B cell (primary cell): ENCODE results near the gene FABP3. TPM values are rescaled to one million over a fixed set of nuclear protein-coding genes. Genes with fewer than 3 reads are reported as not detected.

Experiments used
- ATAC-seq: fragments of 200-7000 bp; cut with Tn5 transposase; one replicate; pipeline ENCODE4 v1.10.0; 2021; ENCODE audit warnings: low read depth, mild to moderate bottlenecking, moderate number of reproducible peaks, moderate library complexity
- CTCF ChIA-PET: fragments of 350-600 bp; sonication (Branson Sonifier 250); formaldehyde crosslinking; loops from one replicate; lab custom pipeline; 2021; ENCODE audit warnings: antibody characterized with exemption, inconsistent platforms; lab: Charles Lee
- POLR2A ChIA-PET: fragments of 350-600 bp; sonication (Branson Sonifier 250); formaldehyde crosslinking; loops from one replicate; lab custom pipeline; 2021; ENCODE audit warnings: antibody characterized with exemption; lab: Charles Lee
- DNase-seq: peaks from one replicate; pipeline ENCODE4 v3.0.0; 2013
- H2AFZ ChIP-seq: 2 replicates; pipeline ENCODE4 v1.6.1; 2012; ENCODE audit warnings: mild to moderate bottlenecking, low read depth, low read length; ENCODE audit not compliant: insufficient read depth, poor library complexity, severe bottlenecking
- H3K27ac ChIP-seq, 2 donors: 1 replicate in 1 of 2; 2 replicates in 1 of 2; pipeline ENCODE4 v1.5.1; 2012 to 2013; ENCODE audit warnings: low read length in 2 of 2, mild to moderate bottlenecking in 2 of 2, moderate library complexity in 1 of 2
- H3K27me3 ChIP-seq, 4 experiments: fragments of 200-600 bp in 1 of 4; sonication (generic) in 1 of 4; replicated peaks in 1 of 4; 1 replicate in 2 of 4; 2 replicates in 2 of 4; pipeline versions ENCODE4 v1.6.1 to v1.7.0; 2013 to 2016; ENCODE audit warnings: low read length in 3 of 4, mild to moderate bottlenecking in 2 of 4, mixed read lengths in 1 of 4, moderate library complexity in 1 of 4; ENCODE audit not compliant: insufficient read depth in 4 of 4, control insufficient read depth in 3 of 4; ENCODE audit errors: control extremely low read depth in 1 of 4
- H3K36me3 ChIP-seq, 2 experiments: replicated peaks in 1 of 2; 1 replicate in 1 of 2; 2 replicates in 1 of 2; pipeline versions ENCODE4 v1.6.1 to v1.7.1; 2013; ENCODE audit warnings: low read length in 1 of 2; ENCODE audit not compliant: insufficient read depth in 2 of 2, control insufficient read depth in 1 of 2; ENCODE audit errors: control extremely low read depth in 1 of 2, extremely low read depth in 1 of 2
- H3K4me1 ChIP-seq, 2 donors: fragments of 200-600 bp in 1 of 2; sonication (generic) in 1 of 2; 1 replicate in 1 of 2; 2 replicates in 1 of 2; pipeline versions ENCODE4 v1.5.1 to v1.6.1; 2013 to 2017; ENCODE audit warnings: low read length in 2 of 2; ENCODE audit not compliant: control insufficient read depth in 2 of 2, insufficient read depth in 2 of 2
- H3K4me2 ChIP-seq: replicated peaks from 2 replicates; pipeline ENCODE3; 2012; ENCODE audit warnings: mild to moderate bottlenecking, low read depth, low read length; ENCODE audit not compliant: poor library complexity, severe bottlenecking
- H3K4me3 ChIP-seq, 5 experiments: fragments of 200-600 bp in 1 of 5; sonication (generic) in 1 of 5; 1 replicate in 3 of 5; 2 replicates in 2 of 5; pipeline versions ENCODE4 v1.5.1 to v1.7.0; 2011 to 2016; ENCODE audit warnings: low read length in 4 of 5, mild to moderate bottlenecking in 4 of 5, low read depth in 2 of 5, control low read depth in 1 of 5, moderate library complexity in 1 of 5; ENCODE audit not compliant: insufficient read depth in 1 of 5; ENCODE audit errors: control extremely low read depth in 1 of 5, extremely low read depth in 1 of 5
- H3K79me2 ChIP-seq: fragments of 200-600 bp; sonication (generic); one replicate; pipeline ENCODE4 v1.6.0; 2016; ENCODE audit warnings: low read length; ENCODE audit not compliant: control insufficient read depth, insufficient read depth
- H3K9ac ChIP-seq: fragments of 200-600 bp; sonication (generic); 2 replicates; pipeline ENCODE4 v1.6.1; 2017; ENCODE audit warnings: mild to moderate bottlenecking, low read length, moderate library complexity
- H3K9me3 ChIP-seq, 3 donors: one replicate each; pipeline versions ENCODE4 v1.6.1 to v1.7.1; 2013; ENCODE audit warnings: low read length in 2 of 3; ENCODE audit not compliant: control insufficient read depth in 2 of 3, insufficient read depth in 1 of 3; ENCODE audit errors: control extremely low read depth in 1 of 3
- H4K20me1 ChIP-seq: 2 replicates; pipeline ENCODE4 v1.6.0; 2012; ENCODE audit warnings: mild to moderate bottlenecking, low read length; ENCODE audit not compliant: insufficient read depth, control insufficient read depth, poor library complexity, severe bottlenecking
- H3K27ac Mint-ChIP-seq: one replicate; pipeline ENCODE4 v1.8.0; 2021; ENCODE audit warnings: mixed read lengths
- H3K27me3 Mint-ChIP-seq: one replicate; pipeline ENCODE4 v1.8.0; 2021; ENCODE audit warnings: mixed read lengths
- H3K4me1 Mint-ChIP-seq: one replicate; pipeline ENCODE4 v1.8.0; 2021; ENCODE audit warnings: mixed read lengths
- H3K4me3 Mint-ChIP-seq: one replicate; pipeline ENCODE4 v1.8.0; 2021; ENCODE audit warnings: mixed read lengths
- H3K9me3 Mint-ChIP-seq: one replicate; pipeline ENCODE4 v1.8.0; 2022; ENCODE audit warnings: mixed read lengths; ENCODE audit not compliant: insufficient read depth
- EZH2 ChIP-seq: IDR thresholded peaks from 2 replicates; pipeline ENCODE4 v1.6.1; 2012; ENCODE audit warnings: borderline replicate concordance, low read depth, mild to moderate bottlenecking, moderate library complexity, low read length; ENCODE audit not compliant: insufficient read depth, poor library complexity, severe bottlenecking
- WGBS: methylation state at CpG from one replicate; pipeline ENCODE4 v1.1.5; 2013; ENCODE audit warnings: missing lambda C conversion rate; ENCODE audit not compliant: insufficient coverage; 5-methylcytosine and 5-hydroxymethylcytosine counted together
- intact Hi-C: fragments of 100-400 bp; cut with micrococcal nuclease; formaldehyde crosslinking; loops from one replicate; pipeline ENCODE4 v1.10.0; 2022
- polyA plus RNA-seq: library from polyadenylated mRNA; depleted of rRNA; stranded (reverse); fragments of >200 nt; gene quantifications from 2 replicates; pipeline ENCODE4 v1.2.3, GENCODE V29; 2012
- total RNA-seq, 2 donors: library from RNA; stranded (reverse); fragments of 120-200 nt in 1 of 2; gene quantifications; 1 replicate in 1 of 2; 2 replicates in 1 of 2; pipeline versions ENCODE4 v1.2.3 to v1.2.4, GENCODE V29; 2013 to 2022
- TF ChIP-seq, protein P1 (sequence below): fragments of 200-600 bp; IDR thresholded peaks from one replicate; pipeline ENCODE4 v1.8.0; 2022; ENCODE audit warnings: antibody characterized with exemption, mild to moderate bottlenecking

Gene FABP3
- total and polyA plus RNA-seq, 2 donors (not counting 1 experiment from before 2014, with no cell fraction given): not detected

DNA sequence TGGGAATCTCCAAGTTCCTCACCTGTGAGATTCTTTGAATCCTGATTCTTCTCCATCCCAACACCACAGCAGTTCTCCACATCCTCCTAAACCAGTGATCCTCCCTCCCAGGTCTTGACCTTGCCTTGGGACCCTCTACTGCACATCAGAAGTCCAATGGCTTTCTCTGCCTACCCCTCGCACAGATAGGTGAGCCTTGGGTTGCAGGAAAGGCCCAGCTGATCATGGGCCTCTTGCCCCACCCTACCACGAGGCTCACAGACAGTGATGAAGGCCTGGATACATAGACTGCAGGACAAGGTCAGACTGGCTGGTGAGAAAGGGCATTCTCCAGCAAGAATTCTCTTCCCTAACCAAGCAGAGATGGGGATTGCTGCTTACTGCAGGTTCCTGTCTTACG lies 825 bp downstream of the FABP3 start:
- Histone ChIP-seq H4K20me1 (no peaks in the 10 kb centered on the region), H3K9ac (no peak overlapping the region), H3K4me2 (no peak overlapping the region), H3K9me3 (no peaks in the 10 kb centered on the region), H3K79me2 (no peaks in the 10 kb centered on the region), H3K4me3 (no peak overlapping the region), H2AFZ (no peak overlapping the region), H3K27me3 (peaks cover 0 to 13% (median 2%) of the 10 kb centered on the region in 4 experiments), H3K4me1 (peaks cover 8 to 17% of the 10 kb centered on the region in 2 donors), H3K36me3 (no peaks in the 10 kb centered on the region), H3K27ac (no peak overlapping the region)
- ATAC-seq (no peak), DNase-seq (no peak)
- 91% methylated on average over 3 of the region's 3 CpGs for WGBS
- intact Hi-C loops: no loop called here
- ChIA-PET CTCF (no interaction called here), POLR2A (no interaction called here)
- H3K4me1 Mint-ChIP-seq: peaks cover 18% of the 10 kb centered on the region
- peak overlapping the region; percentile 26 for H3K4me3 Mint-ChIP-seq
- no peak overlapping the region for H3K27ac Mint-ChIP-seq
- TF ChIP-seq EZH2: no peak
- H3K27me3 Mint-ChIP-seq: peaks cover 11% of the 10 kb centered on the region
- H3K9me3 Mint-ChIP-seq: no peaks in the 10 kb centered on the region

DNA sequence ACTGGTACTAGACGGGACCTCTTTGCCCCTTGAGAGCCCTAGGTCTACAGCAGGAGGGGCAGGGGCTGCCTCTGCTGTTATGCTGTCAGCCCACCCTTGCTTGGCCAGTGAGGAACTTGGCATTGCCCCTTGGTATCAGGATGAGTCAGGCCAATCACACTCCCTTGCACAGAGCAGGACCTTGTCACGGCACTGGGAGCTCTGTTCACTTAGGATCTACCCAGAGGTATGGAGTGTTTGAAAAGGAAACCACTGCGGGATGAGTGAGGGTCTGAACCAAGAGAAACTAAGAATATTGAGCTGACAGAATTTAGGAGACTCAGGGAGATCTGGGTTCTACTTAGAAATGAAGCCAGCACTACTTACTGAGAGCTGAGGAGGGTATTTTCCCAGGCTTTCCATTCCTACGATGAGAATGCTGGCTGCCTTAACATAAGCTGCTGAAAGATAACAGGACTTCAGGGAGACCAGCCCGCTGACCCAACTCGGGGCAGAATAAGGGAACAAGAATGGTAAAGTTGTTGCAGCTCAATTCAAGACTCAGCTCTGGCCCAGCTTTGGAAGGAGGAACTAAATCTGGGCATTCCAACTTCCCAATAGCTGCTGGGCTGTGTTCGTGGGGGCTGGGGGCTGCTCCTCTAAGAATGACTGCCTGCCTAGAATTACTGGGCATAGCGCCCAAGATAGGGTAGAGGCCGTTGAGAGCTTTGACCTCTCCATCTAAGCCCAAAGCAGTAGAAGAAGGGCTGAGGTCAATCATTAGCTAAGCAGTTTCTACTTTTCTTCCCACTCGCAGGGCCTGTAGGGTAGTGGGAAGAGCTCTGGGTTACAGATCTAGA lies 1.5 kb downstream of the FABP3 start:
- Histone ChIP-seq H3K4me3 (no peak overlapping the region), H3K79me2 (no peaks in the 10 kb centered on the region), H3K27me3 (peaks cover 0 to 13% (median 2%) of the 10 kb centered on the region in 4 experiments), H3K27ac (no peak overlapping the region), H2AFZ (no peak overlapping the region), H3K9me3 (no peaks in the 10 kb centered on the region), H4K20me1 (no peaks in the 10 kb centered on the region), H3K4me1 (peaks cover 8 to 17% of the 10 kb centered on the region in 2 donors), H3K9ac (no peak overlapping the region), H3K36me3 (peaks cover 0 to 2% of the 10 kb centered on the region in 2 experiments), H3K4me2 (no peak overlapping the region)
- TF ChIP-seq, protein P1, sequence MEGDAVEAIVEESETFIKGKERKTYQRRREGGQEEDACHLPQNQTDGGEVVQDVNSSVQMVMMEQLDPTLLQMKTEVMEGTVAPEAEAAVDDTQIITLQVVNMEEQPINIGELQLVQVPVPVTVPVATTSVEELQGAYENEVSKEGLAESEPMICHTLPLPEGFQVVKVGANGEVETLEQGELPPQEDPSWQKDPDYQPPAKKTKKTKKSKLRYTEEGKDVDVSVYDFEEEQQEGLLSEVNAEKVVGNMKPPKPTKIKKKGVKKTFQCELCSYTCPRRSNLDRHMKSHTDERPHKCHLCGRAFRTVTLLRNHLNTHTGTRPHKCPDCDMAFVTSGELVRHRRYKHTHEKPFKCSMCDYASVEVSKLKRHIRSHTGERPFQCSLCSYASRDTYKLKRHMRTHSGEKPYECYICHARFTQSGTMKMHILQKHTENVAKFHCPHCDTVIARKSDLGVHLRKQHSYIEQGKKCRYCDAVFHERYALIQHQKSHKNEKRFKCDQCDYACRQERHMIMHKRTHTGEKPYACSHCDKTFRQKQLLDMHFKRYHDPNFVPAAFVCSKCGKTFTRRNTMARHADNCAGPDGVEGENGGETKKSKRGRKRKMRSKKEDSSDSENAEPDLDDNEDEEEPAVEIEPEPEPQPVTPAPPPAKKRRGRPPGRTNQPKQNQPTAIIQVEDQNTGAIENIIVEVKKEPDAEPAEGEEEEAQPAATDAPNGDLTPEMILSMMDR: no peak
- no peak for TF ChIP-seq EZH2
- H3K9me3 Mint-ChIP-seq: no peaks in the 10 kb centered on the region
- H3K27ac Mint-ChIP-seq: no peak overlapping the region
- DNase-seq (no peak), ATAC-seq (no peak)
- intact Hi-C loops: no loop called here
- WGBS: 93% methylated on average over 6 of the region's 10 CpGs
- H3K4me1 Mint-ChIP-seq: peaks cover 18% of the 10 kb centered on the region
- CTCF ChIA-PET: no interaction called here
- H3K27me3 Mint-ChIP-seq: peaks cover 8% of the 10 kb centered on the region
- POLR2A ChIA-PET: no interaction called here
- no peak overlapping the region for H3K4me3 Mint-ChIP-seq
